HepG2 (cell line): Measurements from ENCODE around the gene VSIG10L. TPM values are rescaled to one million over a fixed set of nuclear protein-coding genes. Genes with fewer than 3 reads are reported as not detected.

ENCODE experiments used
- CHD4 ChIP-seq: fragments of 200-600 bp; sonication (generic); IDR thresholded peaks from 2 replicates; pipeline ENCODE4 v1.7.0; 2017; ENCODE audit warnings: mild to moderate bottlenecking, low read length, borderline replicate concordance
- DNMT3B ChIP-seq: conservative IDR thresholded peaks from 2 replicates; pipeline ENCODE4 v1.6.1; 2016; ENCODE audit warnings: missing biosample characterization, control low read depth
- EED ChIP-seq: sonication (generic); formaldehyde crosslinking; IDR thresholded peaks from 2 replicates; pipeline ENCODE4 v1.5.0; 2020; ENCODE audit warnings: mild to moderate bottlenecking, missing genetic modification reagents
- ELF3 ChIP-seq: IDR thresholded peaks from 2 replicates; pipeline ENCODE4 v1.6.1; 2016; ENCODE audit warnings: missing genetic modification reagents, missing compliant biosample characterization
- HES4 ChIP-seq: sonication (generic); formaldehyde crosslinking; IDR thresholded peaks from 2 replicates; pipeline ENCODE4 v1.9.0; 2021; ENCODE audit warnings: mild to moderate bottlenecking, missing genetic modification reagents, borderline replicate concordance
- KLF11 ChIP-seq: IDR thresholded peaks from 2 replicates; pipeline ENCODE4 v1.6.1; 2016; ENCODE audit warnings: missing compliant biosample characterization
- PCBP1 ChIP-seq: fragments of 200-400 bp; formaldehyde crosslinking; IDR thresholded peaks from 2 replicates; pipeline ENCODE4 v1.6.1; 2017; ENCODE audit warnings: mild to moderate bottlenecking, low read depth, low read length, borderline replicate concordance
- POGZ ChIP-seq: sonication (generic); formaldehyde crosslinking; IDR thresholded peaks from 2 replicates; pipeline ENCODE4 v1.4.0; 2020; ENCODE audit warnings: mild to moderate bottlenecking, missing genetic modification reagents
- RARG ChIP-seq: sonication (generic); formaldehyde crosslinking; IDR thresholded peaks from 2 replicates; pipeline ENCODE4 v1.4.0; 2020; ENCODE audit warnings: low read depth, mild to moderate bottlenecking, missing genetic modification reagents
- RELA ChIP-seq: sonication (generic); formaldehyde crosslinking; IDR thresholded peaks from 2 replicates; pipeline ENCODE4 v1.4.0; 2020; ENCODE audit warnings: missing genetic modification reagents
- TARDBP ChIP-seq: sonication (generic); formaldehyde crosslinking; IDR thresholded peaks from 2 replicates; pipeline ENCODE4 v1.8.0; 2022; ENCODE audit warnings: mild to moderate bottlenecking, missing genetic modification reagents
- TCF12 ChIP-seq, 2 experiments: fragments of 450-650 bp in 1 of 2; sonication (generic) in 1 of 2; formaldehyde crosslinking in 1 of 2; IDR thresholded peaks; 2 replicates each; pipeline versions ENCODE4 v1.6.1 to v1.8.0; 2017 to 2022; ENCODE audit warnings: antibody characterized with exemption in 1 of 2, mild to moderate bottlenecking in 1 of 2, missing genetic modification reagents in 1 of 2, moderate library complexity in 1 of 2
- THAP11 ChIP-seq: IDR thresholded peaks from 2 replicates; pipeline ENCODE4 v1.6.1; 2016; ENCODE audit warnings: missing biosample characterization, missing genetic modification reagents
- ZNF333 ChIP-seq: sonication (generic); formaldehyde crosslinking; IDR thresholded peaks from 2 replicates; pipeline ENCODE4 v1.4.0; 2020; ENCODE audit warnings: mild to moderate bottlenecking, missing genetic modification reagents, borderline replicate concordance
- polyA plus RNA-seq, 8 experiments: library from polyadenylated mRNA; depleted of rRNA in 3 of 8; stranded (reverse) in 7 of 8; unstranded in 1 of 8; fragments of >200 nt; fragmentation: Illumina TruSeq in 4 of 8; extraction: Trizol in 4 of 8; gene quantifications; 2 replicates each; pipeline versions ENCODE4 v1.2.1 to v1.2.3, GENCODE V29; 2011 to 2016; ENCODE audit warnings: low read depth in 4 of 8, missing spikeins in 1 of 8, mixed read lengths in 1 of 8; ENCODE audit not compliant: insufficient read depth in 1 of 8
- total RNA-seq, 5 experiments: library from RNA; depleted of rRNA; stranded (reverse); fragments of >200 nt; fragmentation: Illumina TruSeq; extraction: Trizol; gene quantifications; 2 replicates each; pipeline ENCODE4 v1.2.3, GENCODE V29; 2016; ENCODE audit warnings: low read depth in 1 of 5
- TF ChIP-seq, protein P1 (sequence below): sonication (generic); formaldehyde crosslinking; IDR thresholded peaks from 2 replicates; pipeline ENCODE4 v1.5.0; 2020; ENCODE audit warnings: missing genetic modification reagents
- TF ChIP-seq, protein P2 (sequence below): sonication (generic); formaldehyde crosslinking; IDR thresholded peaks from 2 replicates; pipeline ENCODE4 v1.4.0; 2020; ENCODE audit warnings: mild to moderate bottlenecking, low read depth, missing genetic modification reagents
- TF ChIP-seq, protein P3 (sequence below), 2 experiments: fragments of 450-650 bp in 1 of 2; sonication (generic) in 1 of 2; formaldehyde crosslinking in 1 of 2; IDR thresholded peaks; 2 replicates each; pipeline versions ENCODE4 v1.6.1 to v1.8.0; 2016 to 2022; ENCODE audit warnings: antibody characterized with exemption in 1 of 2, mild to moderate bottlenecking in 1 of 2, missing genetic modification reagents in 1 of 2

VSIG10L gene
- total and polyA plus RNA-seq, 2 of the 13 experiments (the other 11 are each of a cell fraction or from before 2014, with no cell fraction given): 2.7 to 8.5 TPM

DNA sequence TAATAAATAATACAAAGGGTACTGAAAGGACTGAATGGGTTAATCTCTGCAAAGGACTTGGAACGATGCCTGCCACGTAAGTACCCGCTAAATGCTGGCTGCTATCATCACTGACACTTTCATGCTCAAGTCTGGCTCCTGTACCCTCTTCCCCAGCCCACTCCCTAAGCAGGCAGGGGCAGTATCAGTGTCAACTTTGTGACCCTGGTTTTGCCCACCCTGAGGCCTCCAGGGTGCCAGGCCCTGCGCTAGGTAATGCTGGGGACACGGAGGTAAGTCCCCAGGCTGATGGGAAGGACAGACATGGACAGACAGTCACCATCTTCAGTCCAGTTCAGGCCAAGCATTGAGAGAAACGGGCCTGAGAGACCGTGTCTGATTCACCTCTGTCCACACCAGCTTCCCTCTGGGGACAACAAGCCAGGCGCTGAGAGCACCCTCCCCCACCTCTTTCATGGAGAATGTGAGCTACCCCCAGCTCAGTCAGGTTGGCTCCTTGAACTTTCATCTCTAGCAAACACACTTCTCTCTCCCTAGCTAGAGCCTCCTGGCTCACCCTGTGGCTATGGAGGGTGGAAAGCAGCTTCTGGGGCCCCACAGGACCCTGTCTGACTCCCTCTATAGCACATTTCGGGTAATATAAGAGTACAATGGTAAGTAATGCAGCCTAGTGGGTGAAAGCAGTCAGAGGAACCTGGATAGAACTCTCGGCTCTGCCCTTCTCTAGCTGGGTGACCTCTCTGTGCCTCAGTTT is 23.4 kb upstream of the VSIG10L start (continued):
- TF ChIP-seq, protein P1, sequence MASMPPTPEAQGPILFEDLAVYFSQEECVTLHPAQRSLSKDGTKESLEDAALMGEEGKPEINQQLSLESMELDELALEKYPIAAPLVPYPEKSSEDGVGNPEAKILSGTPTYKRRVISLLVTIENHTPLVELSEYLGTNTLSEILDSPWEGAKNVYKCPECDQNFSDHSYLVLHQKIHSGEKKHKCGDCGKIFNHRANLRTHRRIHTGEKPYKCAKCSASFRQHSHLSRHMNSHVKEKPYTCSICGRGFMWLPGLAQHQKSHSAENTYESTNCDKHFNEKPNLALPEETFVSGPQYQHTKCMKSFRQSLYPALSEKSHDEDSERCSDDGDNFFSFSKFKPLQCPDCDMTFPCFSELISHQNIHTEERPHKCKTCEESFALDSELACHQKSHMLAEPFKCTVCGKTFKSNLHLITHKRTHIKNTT: no peak
- TF ChIP-seq KLF11 (CRISPR knock-in tag) (0 out of 2 replicates have a peak, but pooled peaks have one; percentile 62), RELA (0 out of 2 replicates have a peak, but pooled peaks have one; percentile 52), PCBP1 (no peak), HES4 (CRISPR knock-in tag) (no peak), ZNF333 (CRISPR knock-in tag) (no peak), TARDBP (CRISPR knock-in tag) (peak; percentile 79; the same call in 1 of the 2 replicates), ELF3 (CRISPR knock-in tag) (peak; percentile 50), TCF12 (IDR thresholded peaks at IDR 0.05) (no peak), TCF12 (CRISPR knock-in tag; IDR thresholded peaks at IDR 0.05) (peak; percentile 59; the same call in 1 of the 2 replicates), DNMT3B (CRISPR knock-in tag) (no peak), RARG (CRISPR knock-in tag) (0 out of 2 replicates have a peak, but pooled peaks have one; percentile 60), EED (CRISPR knock-in tag) (no peak), THAP11 (CRISPR knock-in tag) (peak; percentile 49; the same call in 1 of the 2 replicates), POGZ (CRISPR knock-in tag) (no peak), CHD4 (no peak)
- TF ChIP-seq, protein P2, sequence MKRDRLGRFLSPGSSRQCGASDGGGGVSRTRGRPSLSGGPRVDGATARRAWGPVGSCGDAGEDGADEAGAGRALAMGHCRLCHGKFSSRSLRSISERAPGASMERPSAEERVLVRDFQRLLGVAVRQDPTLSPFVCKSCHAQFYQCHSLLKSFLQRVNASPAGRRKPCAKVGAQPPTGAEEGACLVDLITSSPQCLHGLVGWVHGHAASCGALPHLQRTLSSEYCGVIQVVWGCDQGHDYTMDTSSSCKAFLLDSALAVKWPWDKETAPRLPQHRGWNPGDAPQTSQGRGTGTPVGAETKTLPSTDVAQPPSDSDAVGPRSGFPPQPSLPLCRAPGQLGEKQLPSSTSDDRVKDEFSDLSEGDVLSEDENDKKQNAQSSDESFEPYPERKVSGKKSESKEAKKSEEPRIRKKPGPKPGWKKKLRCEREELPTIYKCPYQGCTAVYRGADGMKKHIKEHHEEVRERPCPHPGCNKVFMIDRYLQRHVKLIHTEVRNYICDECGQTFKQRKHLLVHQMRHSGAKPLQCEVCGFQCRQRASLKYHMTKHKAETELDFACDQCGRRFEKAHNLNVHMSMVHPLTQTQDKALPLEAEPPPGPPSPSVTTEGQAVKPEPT (CRISPR knock-in tag): 0 out of 2 replicates have a peak, but pooled peaks have one; percentile 18
- TF ChIP-seq, protein P3, sequence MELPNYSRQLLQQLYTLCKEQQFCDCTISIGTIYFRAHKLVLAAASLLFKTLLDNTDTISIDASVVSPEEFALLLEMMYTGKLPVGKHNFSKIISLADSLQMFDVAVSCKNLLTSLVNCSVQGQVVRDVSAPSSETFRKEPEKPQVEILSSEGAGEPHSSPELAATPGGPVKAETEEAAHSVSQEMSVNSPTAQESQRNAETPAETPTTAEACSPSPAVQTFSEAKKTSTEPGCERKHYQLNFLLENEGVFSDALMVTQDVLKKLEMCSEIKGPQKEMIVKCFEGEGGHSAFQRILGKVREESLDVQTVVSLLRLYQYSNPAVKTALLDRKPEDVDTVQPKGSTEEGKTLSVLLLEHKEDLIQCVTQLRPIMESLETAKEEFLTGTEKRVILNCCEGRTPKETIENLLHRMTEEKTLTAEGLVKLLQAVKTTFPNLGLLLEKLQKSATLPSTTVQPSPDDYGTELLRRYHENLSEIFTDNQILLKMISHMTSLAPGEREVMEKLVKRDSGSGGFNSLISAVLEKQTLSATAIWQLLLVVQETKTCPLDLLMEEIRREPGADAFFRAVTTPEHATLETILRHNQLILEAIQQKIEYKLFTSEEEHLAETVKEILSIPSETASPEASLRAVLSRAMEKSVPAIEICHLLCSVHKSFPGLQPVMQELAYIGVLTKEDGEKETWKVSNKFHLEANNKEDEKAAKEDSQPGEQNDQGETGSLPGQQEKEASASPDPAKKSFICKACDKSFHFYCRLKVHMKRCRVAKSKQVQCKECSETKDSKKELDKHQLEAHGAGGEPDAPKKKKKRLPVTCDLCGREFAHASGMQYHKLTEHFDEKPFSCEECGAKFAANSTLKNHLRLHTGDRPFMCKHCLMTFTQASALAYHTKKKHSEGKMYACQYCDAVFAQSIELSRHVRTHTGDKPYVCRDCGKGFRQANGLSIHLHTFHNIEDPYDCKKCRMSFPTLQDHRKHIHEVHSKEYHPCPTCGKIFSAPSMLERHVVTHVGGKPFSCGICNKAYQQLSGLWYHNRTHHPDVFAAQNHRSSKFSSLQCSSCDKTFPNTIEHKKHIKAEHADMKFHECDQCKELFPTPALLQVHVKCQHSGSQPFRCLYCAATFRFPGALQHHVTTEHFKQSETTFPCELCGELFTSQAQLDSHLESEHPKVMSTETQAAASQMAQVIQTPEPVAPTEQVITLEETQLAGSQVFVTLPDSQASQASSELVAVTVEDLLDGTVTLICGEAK (IDR thresholded peaks at IDR 0.05): no peak
- TF ChIP-seq, protein P3 (CRISPR knock-in tag; IDR thresholded peaks at IDR 0.05): peak; percentile 50; the same call in 1 of the 2 replicates
